ENCODE results near the gene DCUN1D3.

GRCh38 chr16:20948444-20948843, 48.3 kb upstream of the DCUN1D3 start:
- TF ChIP-seq PATZ1 (CRISPR knock-in tag; IDR thresholded peaks at IDR 0.05; ENCODE audit: borderline replicate concordance) = no peak
- TF ChIP-seq CREB5 (CRISPR knock-in tag; IDR thresholded peaks at IDR 0.05; ENCODE audit: low read depth) = no peak
- no peak for TF ChIP-seq ZC3H10 (CRISPR knock-in tag; IDR thresholded peaks at IDR 0.05)
- TF ChIP-seq TOX (CRISPR knock-in tag; IDR thresholded peaks at IDR 0.05; ENCODE audit: borderline replicate concordance) = no peak
- no peak for TF ChIP-seq ZFP30 (CRISPR knock-in tag; IDR thresholded peaks at IDR 0.05)
- TF ChIP-seq PPARA (CRISPR knock-in tag; IDR thresholded peaks at IDR 0.05; ENCODE audit: borderline replicate concordance) = no peak

All from SK-N-SH treated with all-trans-retinoic acid at 6 μM for 48 hours (cell line).